NCI-H2171 (cell line): ENCODE results near the gene FKRP.
"Not testable (repeated sequence)": the region's sequence is repeated elsewhere in the genome, so short reads cannot be mapped to it uniquely, and the experiment has no call there.

Experiments used
- DNase-seq: peaks from one replicate; lab custom pipeline; 2025; lab: John Stamatoyannopoulos, UW

The FKRP gene

GRCh38 chr19:46759817-46760333 lies 14.0 kb downstream of the FKRP start:
- no peak for DNase-seq

- no peak for DNase-seq
These were observed 14.5 kb downstream of the FKRP start for GRCh38 chr19:46760363-46760762.

- not testable (repeated sequence) for DNase-seq
These were observed 15.0 kb downstream of the FKRP start for GRCh38 chr19:46760897-46761296.

- DNase-seq: no peak
These were observed 15.6 kb downstream of the FKRP start for GRCh38 chr19:46761418-46761831.

GRCh38 chr19:46762245-46762890 lies 16.5 kb downstream of the FKRP start:
- DNase-seq: no peak

GRCh38 chr19:46764817-46765291 lies 19.0 kb downstream of the FKRP start:
- no peak for DNase-seq

GRCh38 chr19:46766569-46767317 lies 20.9 kb downstream of the FKRP start:
- DNase-seq: no peak

GRCh38 chr19:46768746-46769145 lies 22.9 kb downstream of the FKRP start:
- not testable (repeated sequence) for DNase-seq

- no peak for DNase-seq
These were observed 26.5 kb downstream of the FKRP start for GRCh38 chr19:46772170-46773017.

GRCh38 chr19:46773018-46773399 lies 27.2 kb downstream of the FKRP start:
- no peak for DNase-seq

- DNase-seq: no peak
These were observed 29.9 kb downstream of the FKRP start for GRCh38 chr19:46775642-46776258.

- no peak for DNase-seq
These were observed 31.4 kb downstream of the FKRP start for GRCh38 chr19:46776927-46777911.

- not testable (repeated sequence) for DNase-seq
These were observed 32.2 kb downstream of the FKRP start for GRCh38 chr19:46777956-46778645.

GRCh38 chr19:46782355-46783019 lies 36.6 kb downstream of the FKRP start:
- no peak for DNase-seq

- DNase-seq: peak; percentile 87
These were observed 37.8 kb downstream of the FKRP start for GRCh38 chr19:46783670-46784069.

GRCh38 chr19:46784262-46785053 lies 38.6 kb downstream of the FKRP start:
- DNase-seq: peak; percentile 71

- DNase-seq: no peak
These were observed 39.5 kb downstream of the FKRP start for GRCh38 chr19:46785054-46785979.

GRCh38 chr19:46785980-46786235 lies 40.1 kb downstream of the FKRP start:
- no peak for DNase-seq
